Non-pigmented ciliary epithelial cell (primary cell): Measurements from ENCODE around the gene LRP2BP.

Experiments used
- DNase-seq: peaks from one replicate; pipeline ENCODE4 v3.0.0-alpha.2; 2010; ENCODE audit warnings: low read depth

The LRP2BP gene

GRCh38 chr4:185395238-185395955 is at the start of gene LRP2BP:
LRP2BP (minus strand) TSS chr4:185395924; CDS start chr4:185378186, 17,738 bp downstream.
- no peak for DNase-seq

GRCh38 chr4:185445209-185445608 is 49.5 kb upstream of the LRP2BP start:
- DNase-seq: no peak

- no peak for DNase-seq
Observed at GRCh38 chr4:185441479-185441878, 45.8 kb upstream of the LRP2BP start.

DNA sequence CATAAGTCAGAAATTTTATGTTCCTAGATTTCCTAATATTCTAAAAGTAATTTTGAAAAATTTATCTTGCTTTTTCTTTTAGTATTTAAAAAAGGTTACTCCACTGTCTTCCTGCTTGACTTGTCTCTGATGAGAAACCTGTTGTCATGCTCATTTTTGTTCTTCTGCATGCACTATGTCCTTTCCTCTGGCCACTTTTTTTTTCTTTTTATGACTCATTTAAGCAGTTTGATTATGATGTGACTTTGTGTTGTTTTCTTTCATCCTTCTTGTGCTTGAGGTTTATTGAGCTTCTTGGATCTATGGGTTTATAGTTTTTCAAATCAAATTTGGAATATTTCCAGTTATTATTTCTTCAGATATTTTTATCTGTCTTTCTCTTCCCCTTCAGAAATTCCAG is 42.1 kb upstream of the LRP2BP start:
- no peak for DNase-seq

GRCh38 chr4:185435466-185435865 is 39.7 kb upstream of the LRP2BP start:
- DNase-seq: no peak

DNA sequence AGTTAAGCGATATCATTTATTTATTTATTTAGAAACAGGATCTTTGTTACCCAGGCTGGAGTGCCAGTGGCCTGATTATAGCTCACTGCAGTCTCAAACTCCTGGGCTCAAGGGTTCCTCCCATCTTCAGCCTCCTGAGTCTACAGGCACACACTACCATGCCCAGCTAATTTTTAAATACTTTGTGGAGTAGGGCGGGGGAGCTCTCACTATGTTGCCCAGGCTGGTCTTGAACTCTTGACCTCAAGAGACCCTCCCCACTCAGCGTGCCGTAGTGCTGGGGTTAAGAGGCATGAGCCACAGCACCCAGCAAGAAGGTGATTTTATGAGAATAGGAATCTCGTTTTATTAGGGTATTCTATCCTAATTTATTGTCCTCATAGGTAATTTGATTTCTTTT is 33.9 kb upstream of the LRP2BP start:
- DNase-seq: no peak

DNA sequence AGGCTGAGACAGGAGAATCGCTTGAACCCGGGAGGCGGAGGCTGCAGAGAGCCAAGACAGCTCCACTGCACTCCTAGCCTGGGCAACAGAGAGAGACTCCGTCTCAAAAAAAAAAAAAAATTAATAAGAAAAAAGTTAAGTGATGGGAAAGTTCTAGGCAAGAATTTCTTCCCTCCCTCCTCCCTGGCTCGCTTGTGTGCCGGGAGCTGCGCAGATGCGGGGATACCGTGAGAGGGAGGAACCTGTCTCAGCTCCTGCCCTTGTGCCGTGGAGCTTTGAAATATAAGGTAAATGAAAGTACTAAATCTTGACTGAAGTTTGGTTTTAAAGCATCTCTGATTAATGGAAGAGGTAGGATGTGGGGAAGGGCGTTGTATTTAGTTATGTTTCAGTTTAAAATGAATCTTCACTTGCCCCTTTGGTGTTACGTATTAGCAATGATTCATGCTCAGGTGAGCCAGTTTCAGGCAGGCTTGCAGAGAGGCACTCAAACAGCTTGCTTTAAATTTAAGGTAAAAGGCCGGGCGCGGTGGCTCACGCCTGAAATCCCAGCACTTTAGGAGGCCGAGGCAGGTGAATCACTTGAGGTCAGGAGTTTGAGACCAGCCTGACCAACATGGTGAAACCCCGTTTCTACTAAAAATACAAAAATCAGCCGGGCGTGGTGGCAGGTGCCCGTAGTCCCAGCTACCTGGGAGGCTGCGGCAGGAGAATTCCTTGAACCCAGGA is 31.4 kb upstream of the LRP2BP start:
- no peak for DNase-seq

DNA sequence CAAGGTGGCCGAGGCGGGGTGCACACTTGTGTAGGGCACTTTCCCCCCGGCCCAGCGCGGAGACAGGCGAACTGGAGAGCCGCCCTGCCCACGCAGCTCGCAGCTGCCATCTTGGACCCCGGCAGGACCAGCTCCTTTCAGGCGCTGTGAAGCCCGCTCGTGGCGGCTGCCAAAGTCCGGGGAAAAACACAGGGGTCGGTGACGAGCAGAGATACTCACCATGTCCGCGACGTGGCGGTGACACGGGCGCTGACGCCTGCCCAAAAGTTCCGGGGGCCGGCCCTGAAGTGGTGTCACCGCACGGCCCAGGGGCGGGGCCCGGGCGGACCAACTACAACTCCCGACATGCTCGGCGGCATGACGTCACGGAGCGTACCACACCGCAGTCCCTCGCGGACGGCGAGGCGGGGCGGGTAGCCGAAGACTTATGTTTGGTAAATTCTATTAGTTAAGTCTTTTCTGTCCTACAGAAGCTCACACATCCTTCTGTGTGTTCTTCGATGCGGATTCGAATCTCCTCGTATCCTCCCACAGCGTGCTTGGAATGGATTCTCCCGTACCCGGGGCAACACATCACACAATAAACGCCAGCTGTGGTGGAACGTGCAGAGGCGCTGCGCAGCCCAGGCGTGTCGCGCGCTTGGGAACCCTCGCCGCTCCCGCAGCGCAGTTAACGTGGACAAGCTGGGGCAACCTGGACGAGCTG is 30.1 kb upstream of the LRP2BP start, which contains the start of gene UFSP2:
TSS of gene UFSP2 (minus strand) at position 318 of the 706 bp plus-strand sequence. CDS start at position 222, 96 bp downstream.
- DNase-seq: peak; percentile 42

- no peak for DNase-seq
Observed at GRCh38 chr4:185424905-185425646, 29.4 kb upstream of the LRP2BP start.

DNA sequence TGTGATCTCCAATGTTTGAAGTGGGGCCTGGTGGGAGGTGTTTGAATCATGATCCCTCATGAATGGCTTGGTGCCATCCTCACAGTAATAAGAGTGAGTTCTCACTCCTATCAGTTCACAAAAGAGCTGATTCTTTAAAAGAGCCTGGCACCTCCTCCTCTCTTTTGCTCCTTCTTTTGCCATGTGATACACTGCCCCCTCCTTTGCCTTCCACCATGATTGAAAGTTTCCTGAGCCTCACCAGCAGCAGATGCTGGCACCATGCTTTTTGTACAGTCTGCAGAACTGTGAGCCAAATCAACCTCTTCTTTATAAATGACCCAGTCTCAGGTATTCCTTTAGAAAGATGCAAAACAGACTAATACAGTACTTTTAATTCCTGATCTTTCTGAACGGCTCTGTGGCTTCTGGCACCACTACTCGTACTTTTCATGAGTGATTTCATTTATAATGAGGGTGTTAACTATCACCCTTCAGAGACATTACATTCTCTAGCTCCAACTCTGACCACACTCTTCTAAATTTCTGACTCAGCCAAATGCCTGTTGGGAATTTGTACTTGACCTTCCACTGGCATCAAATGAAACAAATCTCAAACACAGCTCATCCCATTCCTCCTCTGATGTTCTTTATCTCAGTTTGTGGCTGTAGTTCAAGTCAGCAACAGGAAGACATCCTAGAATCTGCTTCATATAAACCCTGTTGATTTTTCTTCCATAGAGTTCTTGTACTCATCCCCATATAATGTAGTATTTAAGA is 25.8 kb upstream of the LRP2BP start:
- peak; percentile 47 for DNase-seq

GRCh38 chr4:185416955-185417354 is 21.2 kb upstream of the LRP2BP start:
- no peak for DNase-seq

DNA sequence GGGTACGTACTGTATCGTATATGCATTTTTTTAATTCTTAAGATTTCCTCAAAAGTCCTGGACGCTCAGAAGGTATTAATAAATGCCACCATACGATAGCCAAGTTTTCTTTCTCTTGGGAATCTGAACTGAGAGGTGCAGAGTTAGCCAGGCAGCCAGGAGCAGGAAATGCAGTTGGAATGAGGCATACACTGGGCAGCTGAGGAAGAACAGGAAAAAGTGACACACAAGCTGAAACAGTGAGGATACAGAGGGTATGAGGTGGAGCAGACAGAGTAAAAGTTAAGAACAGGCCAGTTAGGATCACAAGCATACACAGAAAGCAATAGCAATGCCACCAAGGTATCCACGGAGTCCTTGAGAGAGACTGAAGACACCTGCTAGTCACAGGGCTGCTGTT is 16.7 kb upstream of the LRP2BP start:
- no peak for DNase-seq

DNA sequence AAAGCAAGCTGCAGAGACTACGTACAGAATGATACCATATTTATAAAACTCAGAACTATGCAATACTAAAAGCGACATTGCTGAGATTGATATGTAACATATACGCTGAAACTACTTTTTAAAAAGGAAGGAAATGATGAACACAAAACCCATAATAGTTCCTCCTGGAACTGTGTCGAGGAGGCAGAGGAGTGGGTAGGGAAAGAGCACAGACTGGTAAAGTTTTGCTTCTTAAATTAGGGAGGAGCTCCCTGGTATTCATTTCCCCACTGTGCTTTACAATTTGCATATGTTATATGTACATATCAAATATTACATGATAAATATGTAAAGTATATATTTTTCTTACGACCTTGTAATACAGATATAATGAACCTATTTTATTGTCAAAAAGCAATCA is 16.1 kb upstream of the LRP2BP start:
- DNase-seq: no peak

DNA sequence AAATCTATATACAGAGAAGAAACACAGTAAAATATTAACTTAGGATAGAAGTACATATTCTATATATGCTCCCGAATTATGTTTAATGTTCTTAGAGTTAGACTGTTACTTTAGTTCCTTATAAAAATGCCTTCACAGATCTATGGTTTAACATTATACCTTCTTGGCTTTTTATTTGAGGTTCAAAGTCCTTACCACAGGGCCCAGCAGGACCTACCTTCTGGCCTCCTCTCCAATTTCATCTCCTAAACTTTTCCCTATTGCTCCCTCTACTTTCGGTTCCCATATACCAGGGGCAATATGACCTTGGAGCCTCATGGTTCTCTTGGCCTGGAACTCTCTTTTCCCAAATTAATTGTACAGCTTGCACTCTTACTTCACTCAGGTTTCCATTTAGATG is 12.7 kb upstream of the LRP2BP start:
- DNase-seq: no peak

GRCh38 chr4:185405296-185405999 is 9.7 kb upstream of the LRP2BP start:
- no peak for DNase-seq

GRCh38 chr4:185404031-185404430 is 8.3 kb upstream of the LRP2BP start:
- DNase-seq: no peak

- no peak for DNase-seq
Observed at GRCh38 chr4:185399466-185399865, 3.7 kb upstream of the LRP2BP start.

- DNase-seq: no peak
Observed at GRCh38 chr4:185398618-185399017, 2.9 kb upstream of the LRP2BP start.

GRCh38 chr4:185396724-185397385 is 1.1 kb upstream of the LRP2BP start, which contains the start of gene ANKRD37:
ANKRD37 (plus strand) TSS chr4:185396841; CDS start chr4:185396924, 83 bp downstream.
- no peak for DNase-seq
